DMS153 (cell line): ENCODE results near the gene PPP1R3C.
A peak's percentile ranks its signal among the peaks of the same experiment; 100 is the strongest.

Source experiments
- DNase-seq: peaks from one replicate; lab custom pipeline; 2025; lab: John Stamatoyannopoulos, UW

The PPP1R3C gene

GRCh38 chr10:91601212-91601611 is 31.7 kb downstream of the PPP1R3C start:
- no peak for DNase-seq

- no peak for DNase-seq
These were observed 34.5 kb downstream of the PPP1R3C start for GRCh38 chr10:91598211-91598977.

GRCh38 chr10:91597197-91597881 is 35.5 kb downstream of the PPP1R3C start:
- DNase-seq = peak; percentile 23

GRCh38 chr10:91596825-91597196 is 36.1 kb downstream of the PPP1R3C start:
- DNase-seq = no peak

- no peak for DNase-seq
These were observed 39.0 kb downstream of the PPP1R3C start for GRCh38 chr10:91593834-91594233.

DNA sequence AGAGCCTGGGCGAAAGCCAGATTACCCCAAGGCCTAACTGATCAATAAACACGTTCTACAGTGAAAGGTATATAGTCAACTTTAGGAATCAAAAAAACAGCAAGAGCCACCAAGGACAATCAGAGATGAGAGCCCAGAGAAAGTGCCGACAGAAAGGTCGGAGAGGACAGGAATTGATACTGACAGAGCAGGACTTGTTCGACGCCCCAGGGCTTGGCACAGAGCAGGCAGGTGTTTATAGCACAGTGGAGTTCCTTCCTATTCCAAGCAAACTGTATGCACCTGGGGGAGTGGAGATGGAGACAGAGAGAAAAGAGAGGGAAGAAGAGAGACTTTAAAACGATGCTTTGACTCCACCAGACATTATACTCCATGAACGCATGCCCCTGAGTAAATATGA is 39.5 kb downstream of the PPP1R3C start:
- DNase-seq = no peak

DNA sequence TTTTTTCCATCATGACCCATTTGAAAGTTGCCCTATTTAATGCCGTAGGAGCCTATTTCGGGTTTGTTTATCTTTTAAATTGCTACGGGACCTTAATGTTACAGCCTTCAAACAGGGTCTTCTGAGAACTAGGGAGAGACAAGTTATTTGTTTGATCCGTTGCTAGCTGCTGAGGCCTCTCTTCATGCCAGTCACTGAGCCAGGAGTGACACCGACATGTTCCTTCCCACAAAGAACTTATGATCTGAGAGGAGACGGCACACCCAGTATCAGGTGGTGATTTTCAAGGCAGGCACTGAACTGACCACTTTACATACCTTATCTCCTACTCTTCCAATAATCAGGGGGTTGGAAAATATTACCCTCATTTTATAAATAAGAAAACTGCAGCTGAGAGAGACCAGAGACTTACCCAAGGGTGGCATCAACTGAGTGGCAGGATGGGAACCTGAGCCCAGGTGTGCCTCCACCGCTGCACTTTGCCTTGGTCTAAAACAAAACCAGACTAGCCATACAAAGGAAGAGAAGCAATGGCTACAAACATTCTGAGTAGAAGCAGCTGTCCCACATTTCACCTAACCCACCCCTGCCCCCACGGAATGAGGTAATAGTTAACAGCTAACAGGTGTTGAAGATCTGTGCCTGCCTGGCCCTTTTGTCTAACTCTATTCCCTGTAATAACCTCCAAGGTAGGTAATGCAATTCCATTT is 40.5 kb downstream of the PPP1R3C start:
- peak; percentile 49 for DNase-seq

- no peak for DNase-seq
These were observed 41.1 kb downstream of the PPP1R3C start for GRCh38 chr10:91591797-91592174.

GRCh38 chr10:91590904-91591796 is 41.7 kb downstream of the PPP1R3C start:
- DNase-seq = peak; percentile 62

GRCh38 chr10:91590142-91590903 is 42.5 kb downstream of the PPP1R3C start:
- no peak for DNase-seq

- no peak for DNase-seq
These were observed 43.2 kb downstream of the PPP1R3C start for GRCh38 chr10:91589658-91590035.

- DNase-seq = no peak
These were observed 43.7 kb downstream of the PPP1R3C start for GRCh38 chr10:91589015-91589657.

DNA sequence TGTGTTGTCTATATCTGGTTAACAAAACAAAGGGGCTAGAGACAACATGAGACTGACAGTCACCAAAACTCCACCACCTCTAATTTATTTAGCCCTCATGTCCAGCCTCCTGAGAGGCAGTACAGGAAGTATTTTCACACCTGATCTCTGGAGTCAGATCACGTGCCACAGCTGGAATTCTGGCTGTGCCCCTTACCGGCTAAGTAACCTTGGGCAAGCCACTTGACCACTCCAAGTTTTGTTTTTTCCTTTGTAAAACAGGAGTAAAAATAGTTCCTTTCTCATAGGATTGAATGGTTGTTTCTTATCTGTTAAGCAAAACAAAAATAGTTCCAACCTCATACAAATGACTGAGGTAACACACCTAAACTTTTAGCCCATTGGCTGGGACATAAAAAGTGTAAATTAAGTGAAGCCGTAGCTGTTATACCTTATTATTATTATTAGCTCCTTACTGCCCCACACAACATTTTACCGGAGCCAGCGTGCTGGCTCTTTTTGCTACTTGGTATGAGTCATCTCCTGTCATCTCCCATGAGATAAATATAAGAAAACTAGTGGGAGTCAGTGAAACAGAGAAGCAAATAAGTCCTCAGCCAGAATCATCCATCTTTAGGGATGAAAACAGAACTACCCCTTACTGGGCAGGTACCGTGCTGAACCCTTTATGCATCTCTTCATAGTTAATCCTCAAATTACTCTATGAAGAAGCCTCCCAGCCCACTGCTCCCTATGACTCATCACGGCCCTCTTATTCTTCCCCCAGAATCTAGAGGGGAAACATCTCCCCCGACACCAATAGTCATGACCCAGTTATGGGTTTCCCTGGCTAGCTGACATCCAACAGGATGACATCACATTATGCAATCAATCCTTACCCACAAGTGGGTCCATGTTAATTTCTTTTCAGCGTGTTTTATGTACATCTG is 44.9 kb downstream of the PPP1R3C start:
- no peak for DNase-seq

DNA sequence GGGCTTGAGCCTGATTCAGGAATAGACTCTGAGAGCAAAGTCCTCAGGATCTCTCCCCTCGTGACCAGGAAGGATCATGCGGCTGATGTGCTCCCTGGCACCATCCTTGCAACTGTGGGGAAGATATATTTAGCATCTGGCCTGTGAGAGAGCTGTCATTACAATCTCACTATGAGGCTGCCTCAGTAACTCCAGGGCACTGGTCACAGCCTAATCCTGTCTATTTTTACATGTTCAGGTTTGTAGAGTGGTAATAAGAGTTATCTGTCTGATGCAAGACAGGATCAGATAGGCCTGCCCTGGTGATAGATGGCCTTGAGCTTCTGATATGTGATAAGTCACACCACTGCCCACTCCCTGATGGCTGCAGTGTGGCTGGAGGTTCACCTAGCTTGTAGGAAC is 50.7 kb downstream of the PPP1R3C start:
- DNase-seq = no peak

- no peak for DNase-seq
These were observed 53.4 kb downstream of the PPP1R3C start for GRCh38 chr10:91579329-91579985.
